Neutrophil (primary cell): ENCODE data around the gene RABGAP1L.
"Not testable (repeated sequence)": the region's sequence is repeated elsewhere in the genome, so short reads cannot be mapped to it uniquely, and the experiment has no call there.

Source experiments
- H3K27ac ChIP-seq: fragments of 200-600 bp; sonication (generic); 2 replicates; pipeline ENCODE4 v1.5.1; 2016; ENCODE audit warnings: mild to moderate bottlenecking, moderate library complexity
- H3K27me3 ChIP-seq: fragments of 200-600 bp; sonication (generic); 2 replicates; pipeline ENCODE4 v1.6.0; 2016; ENCODE audit warnings: mild to moderate bottlenecking
- H3K36me3 ChIP-seq: fragments of 200-600 bp; sonication (generic); 2 replicates; pipeline ENCODE4 v1.5.1; 2017
- H3K4me1 ChIP-seq, 2 experiments: fragments of 200-600 bp in 1 of 2; sonication (generic) in 1 of 2; 1 replicate in 1 of 2; 2 replicates in 1 of 2; pipeline versions ENCODE4 v1.5.1 to v1.6.1; 2013 to 2016; ENCODE audit warnings: low read depth in 1 of 2, low read length in 1 of 2, mild to moderate bottlenecking in 1 of 2, moderate library complexity in 1 of 2; ENCODE audit not compliant: control insufficient read depth in 1 of 2, insufficient read depth in 1 of 2
- H3K4me3 ChIP-seq, 2 experiments: fragments of 200-600 bp in 1 of 2; sonication (generic) in 1 of 2; 1 replicate in 1 of 2; 2 replicates in 1 of 2; pipeline ENCODE4 v1.5.1; 2013 to 2016; ENCODE audit warnings: low read depth in 1 of 2, low read length in 1 of 2, mild to moderate bottlenecking in 1 of 2, moderate library complexity in 1 of 2
- H3K9me3 ChIP-seq: fragments of 200-600 bp; sonication (generic); 2 replicates; pipeline ENCODE4 v1.5.1; 2016
- CTCF ChIP-seq: fragments of 200-600 bp; sonication (generic); IDR thresholded peaks from 2 replicates; pipeline ENCODE4 v1.5.1; 2016; ENCODE audit warnings: antibody characterized with exemption

The RABGAP1L gene

GRCh38 chr1:174606471-174606870 is 447.2 kb downstream of the RABGAP1L start:
- Histone ChIP-seq H3K27ac (no peak overlapping the region), H3K36me3 (no peaks in the 10 kb centered on the region), H3K4me3 (no peak overlapping the region), H3K4me1 (no peaks in the 10 kb centered on the region), H3K9me3 (no peaks in the 10 kb centered on the region), H3K27me3 (no peaks in the 10 kb centered on the region)
- no peak for TF ChIP-seq CTCF

DNA sequence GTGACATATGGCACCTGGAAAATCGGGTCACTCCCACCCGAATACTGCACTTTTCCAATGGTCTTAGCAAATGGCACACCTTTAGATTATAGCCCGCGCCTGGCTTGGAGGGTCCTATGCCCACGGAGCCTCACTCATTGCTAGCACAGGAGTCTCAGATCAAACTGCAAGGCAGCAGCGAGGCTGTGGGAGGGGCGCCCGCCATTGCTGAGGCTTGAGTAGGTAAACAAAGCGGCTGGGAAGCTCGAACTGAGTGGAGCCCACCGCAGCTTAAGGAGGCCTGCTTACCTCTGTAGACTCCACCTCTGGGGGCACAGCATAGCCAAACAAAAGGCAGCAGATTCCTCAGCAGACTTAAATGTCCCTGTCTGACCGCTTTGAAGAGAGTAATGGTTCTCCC is 458.6 kb downstream of the RABGAP1L start:
- H3K4me3 ChIP-seq, H3K4me1 ChIP-seq, H3K9me3 ChIP-seq, H3K27ac ChIP-seq, H3K27me3 ChIP-seq, H3K36me3 ChIP-seq: not testable (repeated sequence)

DNA sequence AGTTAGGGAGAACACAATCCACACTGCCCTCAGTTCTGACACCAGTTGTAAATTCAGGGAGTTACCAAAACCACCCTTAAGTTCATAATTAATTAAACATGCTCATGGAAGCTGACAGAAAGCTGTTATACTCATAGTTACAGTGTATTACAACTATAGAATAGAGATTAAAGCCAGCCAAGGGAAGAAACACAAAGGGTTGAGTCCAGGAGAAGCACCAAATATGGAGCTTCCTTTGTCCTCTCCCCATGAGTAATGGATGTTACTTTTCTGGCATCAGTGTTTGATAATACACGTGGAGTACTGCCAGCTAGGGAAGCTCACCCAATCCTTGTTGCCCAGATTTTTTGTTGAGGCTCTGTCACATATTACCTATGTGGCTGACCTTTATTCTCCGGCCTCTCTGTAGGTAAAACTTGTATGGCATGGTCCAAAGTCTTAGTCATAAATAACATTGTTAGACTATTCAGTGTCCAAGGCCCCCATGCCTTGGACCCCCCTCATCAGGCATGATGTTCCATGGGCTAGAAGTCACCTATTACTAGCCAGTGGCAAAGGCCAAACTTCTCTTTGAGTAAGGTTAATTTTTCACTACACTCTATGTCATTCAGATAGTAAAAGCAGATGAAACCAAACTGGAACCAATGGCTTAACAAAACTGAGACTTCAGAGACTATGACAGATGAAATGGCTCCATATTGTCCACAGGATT is 464.2 kb downstream of the RABGAP1L start:
- H3K9me3 ChIP-seq: no peaks in the 10 kb centered on the region

GRCh38 chr1:174626031-174627025 is 467.0 kb downstream of the RABGAP1L start:
- no peak overlapping the region for H3K27ac ChIP-seq
- TF ChIP-seq CTCF: no peak
- no peaks in the 10 kb centered on the region for H3K4me1 ChIP-seq
- H3K9me3 ChIP-seq: no peaks in the 10 kb centered on the region
- H3K4me3 ChIP-seq: no peak overlapping the region
- H3K27me3 ChIP-seq: no peaks in the 10 kb centered on the region
- no peaks in the 10 kb centered on the region for H3K36me3 ChIP-seq

More for the DNA sequence above, 464.2 kb downstream of the RABGAP1L start:
- H3K4me1 ChIP-seq: no peaks in the 10 kb centered on the region
- no peaks in the 10 kb centered on the region for H3K36me3 ChIP-seq
- no peaks in the 10 kb centered on the region for H3K27me3 ChIP-seq
- no peak for TF ChIP-seq CTCF
- H3K27ac ChIP-seq: no peak overlapping the region
- H3K4me3 ChIP-seq: no peak overlapping the region

DNA sequence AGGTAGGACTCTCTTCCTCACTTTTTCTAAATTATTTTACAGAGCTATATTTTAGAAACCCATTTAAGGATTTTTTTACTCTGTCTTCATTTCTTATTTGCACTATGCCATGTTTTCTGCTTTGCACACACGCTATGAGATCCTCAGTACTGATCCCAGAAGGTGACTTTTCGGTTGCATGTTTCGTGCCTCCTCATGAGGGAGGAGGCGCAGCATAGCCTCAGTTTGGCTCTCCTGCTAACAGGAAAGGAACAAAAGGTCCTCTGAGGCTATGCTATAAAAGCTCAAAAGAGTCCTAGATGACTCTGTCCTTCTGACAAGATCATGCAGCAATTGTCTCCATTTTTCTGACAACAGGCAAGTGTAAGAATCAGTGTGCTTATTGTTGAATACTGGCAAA is 478.2 kb downstream of the RABGAP1L start:
- Histone ChIP-seq H3K27me3 (no peaks in the 10 kb centered on the region), H3K4me1 (no peaks in the 10 kb centered on the region), H3K27ac (no peak overlapping the region), H3K9me3 (no peaks in the 10 kb centered on the region), H3K4me3 (no peak overlapping the region), H3K36me3 (no peaks in the 10 kb centered on the region)
- no peak for TF ChIP-seq CTCF

DNA sequence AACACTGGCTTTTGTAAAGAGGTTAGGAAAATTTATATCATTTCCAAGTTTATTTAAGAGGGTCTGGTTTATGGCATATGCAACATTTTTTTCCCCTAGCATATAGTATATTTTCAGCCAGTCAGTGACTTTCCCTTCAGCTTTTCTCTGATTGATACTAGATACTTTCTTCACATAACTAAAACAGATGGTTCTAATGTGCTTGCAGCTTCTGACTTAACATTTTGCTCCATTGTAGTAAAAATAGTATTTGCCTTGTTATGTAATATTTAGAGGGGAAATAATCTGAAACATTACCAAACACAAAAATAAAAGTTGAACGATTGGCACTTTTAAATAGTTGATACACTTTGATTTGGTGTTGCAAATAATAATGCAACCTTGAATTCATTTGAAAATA is 480.1 kb downstream of the RABGAP1L start:
- no peak for TF ChIP-seq CTCF
- Histone ChIP-seq H3K4me3 (no peak overlapping the region), H3K36me3 (no peaks in the 10 kb centered on the region), H3K9me3 (no peaks in the 10 kb centered on the region), H3K27ac (no peak overlapping the region), H3K27me3 (no peaks in the 10 kb centered on the region), H3K4me1 (no peaks in the 10 kb centered on the region)
